SKM-1 (cell line): ENCODE measurements around the gene WDR45.
A peak's percentile ranks its signal among the peaks of the same experiment; 100 is the strongest.

Experiments
- DNase-seq: peaks from one replicate; lab custom pipeline; 2025; ENCODE audit not compliant: unreplicated experiment; lab: John Stamatoyannopoulos, UW

WDR45 gene

DNA sequence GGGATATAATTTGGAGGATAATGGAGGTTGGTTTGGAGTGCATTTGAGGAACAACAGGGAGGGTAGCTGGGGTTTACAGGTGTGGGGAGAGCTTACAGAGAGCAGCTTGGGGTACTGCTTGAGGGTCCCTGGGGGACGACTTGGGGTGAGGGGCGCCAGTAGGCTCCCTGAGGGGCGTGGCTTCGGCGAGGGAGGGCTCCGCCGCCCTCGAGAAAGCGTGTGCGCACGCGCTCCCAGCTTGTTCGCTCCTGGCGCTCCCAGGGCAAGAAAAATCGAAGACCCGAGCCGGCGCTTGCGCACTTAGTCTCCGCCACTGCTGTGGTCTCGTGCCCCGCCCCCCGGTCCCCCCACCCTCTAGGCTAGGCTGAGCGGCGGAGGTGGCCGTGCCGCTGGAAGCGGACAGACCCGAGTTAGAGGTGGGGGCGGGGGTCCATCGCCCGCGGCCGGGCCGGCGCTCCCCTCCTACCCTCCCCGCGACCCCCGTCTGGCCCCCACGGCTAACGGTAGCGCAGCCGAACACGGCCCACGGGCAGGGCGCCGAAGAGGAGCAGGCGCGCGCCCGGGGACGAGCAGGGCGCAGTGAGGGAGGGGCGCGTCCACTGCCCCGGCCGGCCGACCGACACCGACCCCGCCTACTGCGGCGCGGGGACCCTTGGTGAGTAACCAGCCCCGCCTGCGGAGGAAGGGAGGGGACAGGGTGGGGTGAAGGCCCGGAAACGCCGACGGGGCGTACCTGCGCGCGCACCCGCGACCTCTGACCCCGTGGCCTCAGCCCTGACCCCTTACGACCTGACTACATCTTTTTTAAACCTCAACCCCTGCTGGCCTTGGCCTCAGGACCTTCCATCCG, 26.2 kb downstream of the WDR45 start:
- DNase-seq: peak; percentile 11

DNA sequence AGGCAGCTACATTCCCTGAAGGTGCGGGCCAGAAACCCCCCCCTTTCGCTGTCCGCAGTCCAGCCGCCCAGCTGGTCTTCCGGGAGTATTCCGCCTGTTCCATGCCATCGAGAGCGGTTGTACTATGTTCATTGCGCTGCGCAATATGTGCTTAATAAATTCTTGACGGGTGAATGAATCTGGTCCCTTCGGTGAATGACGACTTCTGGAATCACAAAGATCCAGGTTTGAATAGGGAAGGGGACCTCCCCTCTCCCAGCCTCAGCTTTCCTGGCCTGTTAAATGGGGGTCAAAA, 35.8 kb downstream of the WDR45 start:
- DNase-seq: no peak

DNA sequence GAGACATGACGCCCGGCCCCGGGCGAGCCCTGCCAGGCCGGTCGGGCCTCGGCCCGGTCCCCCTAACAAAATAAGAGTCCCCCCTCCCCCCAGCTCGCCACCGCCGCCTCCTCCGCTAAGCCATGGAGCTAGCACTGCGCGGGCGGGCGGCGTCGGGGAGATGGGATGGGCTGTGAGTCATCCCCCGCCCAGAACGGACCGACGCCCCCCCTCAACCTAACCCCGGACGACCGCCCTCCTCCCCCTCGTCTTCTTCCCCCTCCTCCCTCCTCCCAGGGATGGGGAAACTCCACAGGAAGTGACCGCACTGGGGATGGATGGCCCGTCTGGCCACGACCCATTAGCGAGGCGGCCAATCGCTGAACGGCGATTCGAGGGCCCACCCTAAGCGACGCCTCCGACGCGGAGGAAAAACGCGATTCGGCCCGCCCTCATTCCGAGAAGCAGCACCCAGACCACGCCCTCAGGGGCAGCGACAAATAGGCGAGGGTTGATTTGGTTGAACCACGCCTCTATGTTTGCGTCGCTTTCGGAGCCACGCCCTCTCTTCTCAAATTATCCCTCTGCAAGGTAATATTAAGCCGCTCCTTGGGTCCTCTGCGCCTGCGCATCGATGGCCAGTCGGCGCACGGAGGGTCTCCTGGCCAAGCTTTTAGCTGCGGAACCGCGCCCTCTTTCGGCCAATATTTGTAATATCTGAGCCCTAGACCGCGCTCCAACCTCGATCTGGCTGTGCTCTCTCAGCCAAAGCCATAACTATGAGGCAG, 36.3 kb downstream of the WDR45 start, which contains the start of gene TFE3:
Gene TFE3, minus strand, starts transcription at position 138 of the 767 bp plus-strand sequence. Its CDS starts 131 bp downstream, at position 7.
- peak; percentile 87 for DNase-seq

DNA sequence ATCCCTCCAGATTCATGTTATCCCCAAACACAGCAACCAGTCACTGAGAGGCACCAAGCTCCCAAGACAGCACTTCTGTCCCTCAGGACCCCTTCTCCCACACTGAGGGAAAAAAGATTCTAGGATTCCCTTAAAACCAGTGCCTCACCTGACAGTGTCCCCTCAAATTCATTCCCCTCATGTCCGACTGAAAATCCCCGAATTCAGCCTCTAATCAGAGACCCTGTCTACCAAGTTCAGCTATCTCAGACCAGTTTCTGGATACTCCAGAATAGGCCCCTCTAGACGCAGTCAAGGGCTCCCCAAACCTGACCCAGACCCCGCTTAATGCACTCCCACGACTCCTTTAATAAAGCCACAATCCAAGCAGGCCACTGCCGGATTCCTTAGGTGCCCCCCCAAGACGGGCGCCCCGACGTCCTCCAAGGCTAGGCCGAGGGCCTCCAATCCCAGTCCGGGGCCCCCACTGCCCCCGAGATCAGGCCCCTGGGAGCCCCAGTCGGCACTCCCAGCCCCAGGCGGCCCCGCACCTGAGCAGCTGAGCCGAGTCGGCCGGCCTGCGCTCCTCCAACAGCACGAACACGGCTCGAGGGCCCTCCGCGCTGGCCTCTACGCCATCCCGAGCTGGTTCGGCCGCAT, 37.0 kb downstream of the WDR45 start:
- no peak for DNase-seq

GRCh38 chrX:49041744-49042580, 37.7 kb downstream of the WDR45 start:
- no peak for DNase-seq

- DNase-seq: no peak
These were observed 39.2 kb downstream of the WDR45 start for GRCh38 chrX:49040376-49040955.

DNA sequence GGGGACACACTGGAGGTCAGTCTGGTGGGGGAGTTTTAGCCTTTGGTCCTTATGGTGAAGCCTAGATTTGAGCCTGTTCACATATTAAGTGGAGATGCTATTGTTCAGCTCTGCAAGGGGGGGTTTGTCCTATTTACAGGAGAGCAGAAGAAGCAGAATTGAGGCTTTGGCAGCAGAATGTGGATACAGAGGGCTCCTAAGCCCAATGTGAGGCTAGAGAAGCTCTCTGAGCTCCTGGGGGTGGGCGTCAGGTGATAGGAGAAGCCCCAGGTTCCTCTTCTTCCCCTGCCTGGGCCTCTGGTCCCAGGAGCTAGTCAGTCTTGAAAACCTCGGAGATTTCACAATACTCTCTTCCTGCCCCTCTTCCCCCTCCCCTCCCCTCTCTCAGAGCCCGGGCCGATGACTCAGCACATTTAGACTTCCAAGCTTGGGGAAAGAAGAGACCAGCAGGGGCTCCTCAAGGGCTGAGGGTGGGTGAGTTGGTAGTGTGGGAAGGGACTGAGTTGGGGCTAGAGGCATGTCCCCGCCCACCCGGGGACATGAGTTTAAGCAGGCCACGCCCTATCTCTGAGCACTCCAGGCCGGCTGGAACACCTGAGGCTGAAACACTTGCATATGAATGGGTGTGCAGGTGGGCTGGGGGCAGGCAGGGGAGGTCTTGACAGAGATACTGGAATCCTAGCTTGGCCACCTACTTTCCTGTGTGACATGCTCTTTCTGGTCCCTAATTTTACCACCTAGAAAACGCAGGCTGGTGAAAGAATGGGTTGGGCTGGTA, 39.9 kb downstream of the WDR45 start:
- DNase-seq: peak; percentile 70

DNA sequence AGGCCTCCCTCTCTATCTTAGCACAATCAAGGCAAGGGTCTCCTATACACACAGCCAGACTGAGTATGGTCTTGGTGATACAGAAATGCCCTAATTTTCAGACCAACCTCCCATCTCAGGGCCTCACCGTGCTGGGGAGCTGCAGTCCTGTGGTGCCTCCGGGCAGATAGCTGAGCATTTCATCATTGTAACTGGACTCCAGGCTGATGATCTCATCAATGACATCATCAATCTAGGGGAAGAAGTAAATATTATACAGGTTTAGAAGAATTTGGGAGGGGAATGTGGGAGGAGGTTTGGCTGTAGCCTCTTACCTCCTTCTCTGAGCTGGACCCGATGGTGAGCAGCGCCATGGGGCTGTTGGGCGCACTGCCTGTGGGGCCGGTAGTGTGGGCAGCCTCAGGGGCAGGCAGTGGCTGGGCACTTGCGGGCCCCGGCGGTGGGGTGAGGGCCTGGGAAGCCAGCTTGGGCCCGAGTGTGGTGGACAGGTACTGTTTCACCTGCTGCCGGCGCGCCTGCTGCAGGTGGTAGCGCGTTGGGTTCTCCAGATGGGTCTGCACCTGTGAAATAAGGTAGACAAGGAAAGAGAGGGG, 41.7 kb downstream of the WDR45 start:
- no peak for DNase-seq

- DNase-seq: no peak
These were observed 49.4 kb downstream of the WDR45 start for GRCh38 chrX:49030283-49030682.

GRCh38 chrX:49029876-49030275, 49.8 kb downstream of the WDR45 start:
- no peak for DNase-seq
